ENCODE data around the gene CTAGE1.

The CTAGE1 gene, protein sequence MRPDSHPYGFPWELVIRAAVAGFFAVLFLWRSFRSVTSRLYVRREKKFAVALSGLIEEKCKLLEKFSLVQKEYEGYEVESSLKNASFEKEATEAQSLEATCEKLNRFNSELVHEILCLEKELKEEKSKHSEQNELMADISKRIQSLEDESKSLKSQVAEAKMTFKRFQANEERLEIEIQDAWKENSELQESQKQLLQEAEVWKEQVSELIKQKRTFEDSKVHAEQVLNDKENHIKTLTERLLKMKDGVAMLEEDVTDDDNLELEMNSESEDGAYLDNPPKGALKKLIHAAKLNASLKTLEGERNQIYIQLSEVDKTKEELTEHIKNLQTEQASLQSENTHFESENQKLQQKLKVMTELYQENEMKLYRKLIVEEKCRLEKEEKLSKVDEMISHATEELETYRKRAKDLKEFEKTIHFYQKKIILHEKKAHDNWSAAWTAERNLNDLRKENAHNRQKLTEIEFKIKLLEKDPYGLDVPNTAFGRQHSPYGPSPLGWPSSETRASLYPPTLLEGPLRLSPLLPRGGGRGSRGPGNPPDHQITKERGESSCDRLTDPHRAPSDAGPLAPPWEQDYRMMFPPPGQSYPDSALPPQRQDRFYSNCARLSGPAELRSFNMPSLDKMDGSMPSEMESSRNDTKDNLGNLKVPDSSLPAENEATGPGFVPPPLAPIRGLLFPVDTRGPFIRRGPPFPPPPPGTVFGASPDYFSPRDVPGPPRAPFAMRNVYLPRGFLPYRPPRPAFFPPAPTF

DNA sequence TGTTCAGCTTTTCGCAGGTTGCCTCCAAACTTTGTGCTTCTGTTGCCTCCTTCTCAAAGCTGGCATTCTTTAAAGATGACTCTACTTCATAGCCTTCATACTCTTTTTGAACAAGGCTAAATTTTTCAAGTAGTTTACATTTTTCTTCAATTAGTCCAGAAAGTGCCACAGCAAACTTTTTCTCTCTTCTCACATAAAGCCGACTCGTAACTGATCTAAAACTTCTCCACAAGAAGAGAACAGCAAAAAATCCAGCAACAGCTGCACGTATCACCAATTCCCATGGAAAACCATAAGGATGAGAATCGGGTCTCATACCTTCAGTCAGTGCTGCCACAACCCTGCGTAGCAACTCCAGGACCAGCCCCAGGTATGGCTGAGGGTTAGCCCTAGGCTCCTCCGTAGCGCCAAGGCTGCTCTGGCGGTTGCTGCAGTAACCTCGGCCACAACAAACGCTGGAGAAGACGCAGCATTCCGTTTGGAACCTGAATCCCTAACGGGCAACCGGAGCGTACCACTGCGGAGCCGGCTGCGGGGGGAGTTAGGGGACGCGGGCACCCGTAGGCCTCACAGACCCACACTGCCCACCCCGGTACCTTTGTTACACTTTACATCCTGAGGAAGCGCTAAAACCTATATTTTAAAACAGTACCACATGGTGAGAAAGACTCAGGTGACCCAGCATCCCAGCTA is at the start of gene CTAGE1:
Gene CTAGE1 (minus strand): TSS at position 420 of the 693 bp plus-strand sequence. CDS start 104 bp downstream, at position 316.
- H2AFZ ChIP-seq, result no peak within 1 kb of the TSS
- H3K27me3 ChIP-seq (ENCODE audit: control insufficient read depth, insufficient read depth, low read length), result no peaks in the 10 kb centered on the region
- no peaks in the 10 kb centered on the region for H3K79me2 ChIP-seq
- no peaks in the 10 kb centered on the region for H3K36me3 ChIP-seq (ENCODE audit: control insufficient read depth, insufficient read depth, low read length)
- TF ChIP-seq, protein P1, sequence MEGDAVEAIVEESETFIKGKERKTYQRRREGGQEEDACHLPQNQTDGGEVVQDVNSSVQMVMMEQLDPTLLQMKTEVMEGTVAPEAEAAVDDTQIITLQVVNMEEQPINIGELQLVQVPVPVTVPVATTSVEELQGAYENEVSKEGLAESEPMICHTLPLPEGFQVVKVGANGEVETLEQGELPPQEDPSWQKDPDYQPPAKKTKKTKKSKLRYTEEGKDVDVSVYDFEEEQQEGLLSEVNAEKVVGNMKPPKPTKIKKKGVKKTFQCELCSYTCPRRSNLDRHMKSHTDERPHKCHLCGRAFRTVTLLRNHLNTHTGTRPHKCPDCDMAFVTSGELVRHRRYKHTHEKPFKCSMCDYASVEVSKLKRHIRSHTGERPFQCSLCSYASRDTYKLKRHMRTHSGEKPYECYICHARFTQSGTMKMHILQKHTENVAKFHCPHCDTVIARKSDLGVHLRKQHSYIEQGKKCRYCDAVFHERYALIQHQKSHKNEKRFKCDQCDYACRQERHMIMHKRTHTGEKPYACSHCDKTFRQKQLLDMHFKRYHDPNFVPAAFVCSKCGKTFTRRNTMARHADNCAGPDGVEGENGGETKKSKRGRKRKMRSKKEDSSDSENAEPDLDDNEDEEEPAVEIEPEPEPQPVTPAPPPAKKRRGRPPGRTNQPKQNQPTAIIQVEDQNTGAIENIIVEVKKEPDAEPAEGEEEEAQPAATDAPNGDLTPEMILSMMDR (IDR thresholded peaks at IDR 0.05), result no peak
- no peak within 1 kb of the TSS for H3K4me2 ChIP-seq (ENCODE audit: low read length)
- H3K27ac ChIP-seq, result no peak within 1 kb of the TSS
- no peak within 1 kb of the TSS for H3K4me3 ChIP-seq (ENCODE audit: low read depth, low read length)
- H3K4me1 ChIP-seq, result no peaks in the 10 kb centered on the region
- no peaks in the 10 kb centered on the region for H3K9me3 ChIP-seq (ENCODE audit: control insufficient read depth, low read length)
- no peak within 1 kb of the TSS for H3K9ac ChIP-seq

DNA sequence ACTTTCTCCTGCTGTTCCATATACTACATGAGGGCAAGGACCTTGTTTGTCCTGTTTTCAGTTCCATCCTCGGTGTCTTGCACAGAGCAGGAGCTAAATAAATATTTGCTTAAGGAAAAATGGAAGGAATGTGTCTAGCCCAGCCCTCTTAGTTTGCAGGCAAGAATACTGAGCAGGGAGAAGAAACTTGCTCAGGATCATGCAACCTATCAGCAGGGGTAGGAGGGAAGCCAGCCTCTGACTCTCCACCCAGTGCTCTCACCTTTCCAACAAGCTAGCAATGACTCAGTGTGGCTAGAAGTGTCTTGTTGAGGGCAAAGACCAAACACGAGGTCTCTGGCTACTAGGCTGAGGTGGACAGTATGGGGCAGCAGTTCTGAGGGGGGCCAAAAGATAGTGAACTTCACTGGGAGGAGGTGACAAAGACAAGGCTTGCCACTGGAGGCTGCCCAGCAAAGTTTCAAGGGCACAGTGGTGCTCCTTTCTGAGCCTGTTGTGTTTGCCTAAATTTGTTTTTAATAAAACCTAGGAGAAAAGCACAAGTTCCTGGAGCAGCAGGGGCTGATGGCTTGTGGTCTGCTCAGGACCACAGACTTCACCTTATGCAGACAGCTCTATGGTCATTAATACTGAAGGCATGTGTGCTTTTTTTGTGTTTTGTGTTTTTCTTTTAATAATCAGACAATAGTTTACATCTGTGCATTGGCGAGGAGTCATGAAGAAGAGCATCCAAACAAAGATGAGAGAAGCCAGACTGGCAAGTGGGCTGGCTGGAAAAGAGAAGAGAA is 49.1 kb upstream of the CTAGE1 start:
- Histone ChIP-seq H3K4me3 (ENCODE audit: low read depth, low read length) (no peak overlapping the region), H3K9ac (no peak overlapping the region), H3K4me2 (ENCODE audit: low read length) (no peak overlapping the region), H3K36me3 (ENCODE audit: control insufficient read depth, insufficient read depth, low read length) (no peaks in the 10 kb centered on the region), H2AFZ (no peak overlapping the region), H3K27me3 (ENCODE audit: control insufficient read depth, insufficient read depth, low read length) (no peaks in the 10 kb centered on the region), H3K4me1 (no peaks in the 10 kb centered on the region), H3K27ac (no peak overlapping the region), H3K9me3 (ENCODE audit: control insufficient read depth, low read length) (no peaks in the 10 kb centered on the region), H3K79me2 (no peaks in the 10 kb centered on the region)
- TF ChIP-seq, protein P1 (IDR thresholded peaks at IDR 0.05), result no peak

DNA sequence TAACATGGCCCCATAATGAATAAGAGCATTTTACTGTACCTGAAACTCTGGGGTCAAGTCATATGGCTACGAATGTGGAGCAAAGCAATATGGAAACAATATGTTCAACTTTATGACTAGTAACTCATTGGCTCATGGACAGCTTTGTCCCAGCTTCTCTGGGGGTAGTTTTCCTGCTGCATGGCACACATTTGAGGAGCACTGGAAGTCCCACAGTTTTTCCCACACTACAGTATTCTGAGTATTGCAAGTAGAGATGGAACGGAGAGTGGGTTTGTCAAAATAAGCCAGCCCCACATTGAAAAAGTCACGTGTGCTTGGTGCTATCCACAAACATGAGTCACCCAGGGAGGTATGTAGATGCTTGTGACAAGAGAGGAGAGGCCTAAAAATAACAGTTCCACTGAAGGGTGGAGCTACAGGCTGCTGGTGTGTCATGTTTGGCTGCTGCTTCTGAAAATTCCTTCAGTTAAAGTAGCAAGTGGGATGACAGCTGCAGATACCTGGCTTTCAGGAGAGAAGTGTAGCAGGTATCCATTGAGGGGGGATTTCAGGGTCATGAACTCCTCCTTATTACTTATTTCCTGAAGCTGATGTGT is 48.2 kb upstream of the CTAGE1 start:
- H3K4me3 ChIP-seq (ENCODE audit: low read depth, low read length), result no peak overlapping the region
- no peak overlapping the region for H3K9ac ChIP-seq
- H3K9me3 ChIP-seq (ENCODE audit: control insufficient read depth, low read length), result no peaks in the 10 kb centered on the region
- H2AFZ ChIP-seq, result no peak overlapping the region
- H3K79me2 ChIP-seq, result no peaks in the 10 kb centered on the region
- no peak overlapping the region for H3K27ac ChIP-seq
- TF ChIP-seq, protein P1 (IDR thresholded peaks at IDR 0.05), result no peak
- H3K4me2 ChIP-seq (ENCODE audit: low read length), result no peak overlapping the region
- H3K36me3 ChIP-seq (ENCODE audit: control insufficient read depth, insufficient read depth, low read length), result no peaks in the 10 kb centered on the region
- H3K27me3 ChIP-seq (ENCODE audit: control insufficient read depth, insufficient read depth, low read length), result peaks cover 4% of the 10 kb centered on the region
- no peaks in the 10 kb centered on the region for H3K4me1 ChIP-seq

DNA sequence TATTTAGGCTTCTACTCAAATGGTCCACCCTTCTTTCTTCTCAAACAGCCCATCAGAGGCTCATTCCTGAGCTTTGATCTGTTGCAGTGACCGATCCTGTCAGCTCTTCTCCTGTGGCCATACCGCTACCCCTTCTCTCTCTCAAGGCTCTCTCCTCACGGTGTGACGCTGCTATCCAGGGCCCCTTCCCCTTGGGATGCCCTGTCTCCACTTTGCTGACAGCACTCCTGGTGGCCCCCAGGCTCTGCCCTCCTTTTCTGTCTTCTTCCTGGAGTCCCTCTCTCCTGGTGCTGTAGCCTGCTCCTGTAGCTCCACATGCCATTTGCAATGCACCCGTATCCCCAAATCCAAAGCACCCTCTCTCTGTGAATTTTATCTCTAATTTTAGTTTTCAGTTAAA is 45.4 kb upstream of the CTAGE1 start:
- Histone ChIP-seq H3K9me3 (ENCODE audit: control insufficient read depth, low read length) (no peaks in the 10 kb centered on the region), H3K4me3 (ENCODE audit: low read depth, low read length) (no peak overlapping the region), H3K4me2 (ENCODE audit: low read length) (no peak overlapping the region), H2AFZ (no peak overlapping the region), H3K36me3 (ENCODE audit: control insufficient read depth, insufficient read depth, low read length) (no peaks in the 10 kb centered on the region), H3K4me1 (no peaks in the 10 kb centered on the region), H3K79me2 (no peaks in the 10 kb centered on the region), H3K9ac (no peak overlapping the region), H3K27ac (no peak overlapping the region), H3K27me3 (ENCODE audit: control insufficient read depth, insufficient read depth, low read length) (peaks cover 5% of the 10 kb centered on the region)
- TF ChIP-seq, protein P1 (IDR thresholded peaks at IDR 0.05), result no peak

Measured in parathyroid adenoma (tissue), 2 donors.